OCI-LY3 (cell line): ENCODE data around the gene METAP1.

Source experiments
- H2AFZ ChIP-seq: fragments of 200-600, 300-600 bp; shearing (Covaris generic); 2 replicates; pipeline ENCODE4 v1.6.0; 2014; ENCODE audit warnings: antibody characterized with exemption, low read depth, low read length
- H3K27ac ChIP-seq: fragments of 200-600, 300-600 bp; sonication (generic); 2 replicates; pipeline ENCODE4 v1.5.1; 2014; ENCODE audit warnings: mild to moderate bottlenecking, low read length, moderate library complexity, mixed read lengths
- H3K27me3 ChIP-seq: fragments of 200-600, 300-600 bp; sonication (generic); 2 replicates; pipeline ENCODE4 v1.6.1; 2014; ENCODE audit warnings: low read depth, low read length, mixed read lengths
- H3K36me3 ChIP-seq: fragments of 200-600, 300-600 bp; sonication (generic); replicated peaks from 2 replicates; pipeline ENCODE3; 2014; ENCODE audit warnings: low read depth, low read length, mixed read lengths
- H3K4me1 ChIP-seq: fragments of 300-600, 200-600 bp; sonication (generic); 2 replicates; pipeline ENCODE4 v1.6.1; 2014; ENCODE audit warnings: low read length, mixed read lengths
- H3K4me2 ChIP-seq: fragments of 200-600, 300-600 bp; sonication (generic); 2 replicates; pipeline ENCODE4 v1.6.1; 2014; ENCODE audit warnings: low read length, mixed read lengths
- H3K4me3 ChIP-seq: fragments of 300-600, 200-600 bp; sonication (generic); 2 replicates; pipeline ENCODE4 v1.5.1; 2014; ENCODE audit warnings: antibody characterized with exemption, mild to moderate bottlenecking, low read length, moderate library complexity
- H3K79me2 ChIP-seq: fragments of 300-600, 200-600 bp; shearing (Covaris generic); 2 replicates; pipeline ENCODE4 v1.6.1; 2014; ENCODE audit warnings: mild to moderate bottlenecking, low read length, mixed read lengths
- H3K9ac ChIP-seq: fragments of 300-600, 200-600 bp; shearing (Covaris generic); 2 replicates; pipeline ENCODE4 v1.6.0; 2014; ENCODE audit warnings: mild to moderate bottlenecking, low read length, moderate library complexity
- H3K9me3 ChIP-seq: fragments of 200-600, 300-600 bp; shearing (Covaris generic); 2 replicates; pipeline ENCODE4 v1.6.1; 2014; ENCODE audit warnings: low read length, mixed read lengths; ENCODE audit not compliant: insufficient read depth
- H4K20me1 ChIP-seq: fragments of 200-600, 300-600 bp; sonication (generic); 2 replicates; pipeline ENCODE4 v1.6.1; 2016; ENCODE audit warnings: low read length, mixed read lengths; ENCODE audit not compliant: insufficient read depth
- EZH2phosphoT487 ChIP-seq: fragments of 200-600 bp; shearing (Covaris generic); IDR thresholded peaks from 2 replicates; pipeline ENCODE4 v1.6.1; 2018; ENCODE audit warnings: antibody characterized with exemption, mixed run types, low read depth
- TF ChIP-seq, protein P1 (sequence below): fragments of 200-600, 300-600 bp; sonication (generic); IDR thresholded peaks from 2 replicates; pipeline ENCODE4 v1.5.1; 2014; ENCODE audit warnings: antibody characterized with exemption, low read length, low read depth

The METAP1 gene

GRCh38 chr4:99033956-99034355, 38.4 kb downstream of the METAP1 start:
- 0 out of 2 replicates have a peak, but pooled peaks cover 4% of the 10 kb centered on the region for H3K9me3 ChIP-seq

GRCh38 chr4:99038213-99038612, 42.7 kb downstream of the METAP1 start:
- Histone ChIP-seq H2AFZ (no peak overlapping the region), H4K20me1 (no peaks in the 10 kb centered on the region), H3K36me3 (peaks cover 31% of the 10 kb centered on the region), H3K4me3 (no peak overlapping the region), H3K9me3 (0 out of 2 replicates have a peak, but pooled peaks cover 4% of the 10 kb centered on the region), H3K79me2 (peaks cover 6% of the 10 kb centered on the region), H3K4me1 (no peaks in the 10 kb centered on the region), H3K9ac (no peak overlapping the region), H3K27ac (no peak overlapping the region), H3K4me2 (no peak overlapping the region), H3K27me3 (no peaks in the 10 kb centered on the region)
- TF ChIP-seq, protein P1, sequence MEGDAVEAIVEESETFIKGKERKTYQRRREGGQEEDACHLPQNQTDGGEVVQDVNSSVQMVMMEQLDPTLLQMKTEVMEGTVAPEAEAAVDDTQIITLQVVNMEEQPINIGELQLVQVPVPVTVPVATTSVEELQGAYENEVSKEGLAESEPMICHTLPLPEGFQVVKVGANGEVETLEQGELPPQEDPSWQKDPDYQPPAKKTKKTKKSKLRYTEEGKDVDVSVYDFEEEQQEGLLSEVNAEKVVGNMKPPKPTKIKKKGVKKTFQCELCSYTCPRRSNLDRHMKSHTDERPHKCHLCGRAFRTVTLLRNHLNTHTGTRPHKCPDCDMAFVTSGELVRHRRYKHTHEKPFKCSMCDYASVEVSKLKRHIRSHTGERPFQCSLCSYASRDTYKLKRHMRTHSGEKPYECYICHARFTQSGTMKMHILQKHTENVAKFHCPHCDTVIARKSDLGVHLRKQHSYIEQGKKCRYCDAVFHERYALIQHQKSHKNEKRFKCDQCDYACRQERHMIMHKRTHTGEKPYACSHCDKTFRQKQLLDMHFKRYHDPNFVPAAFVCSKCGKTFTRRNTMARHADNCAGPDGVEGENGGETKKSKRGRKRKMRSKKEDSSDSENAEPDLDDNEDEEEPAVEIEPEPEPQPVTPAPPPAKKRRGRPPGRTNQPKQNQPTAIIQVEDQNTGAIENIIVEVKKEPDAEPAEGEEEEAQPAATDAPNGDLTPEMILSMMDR: no peak
- no peak for TF ChIP-seq EZH2phosphoT487

More at GRCh38 chr4:99033956-99034355, 38.4 kb downstream of the METAP1 start:
- Histone ChIP-seq H3K36me3 (peaks cover 42% of the 10 kb centered on the region), H3K27me3 (no peaks in the 10 kb centered on the region), H3K9ac (no peak overlapping the region), H2AFZ (no peak overlapping the region), H3K4me2 (no peak overlapping the region), H3K4me3 (no peak overlapping the region), H4K20me1 (peaks cover 11% of the 10 kb centered on the region; the same call in 1 of the 2 replicates), H3K79me2 (peaks cover 24% of the 10 kb centered on the region), H3K4me1 (no peaks in the 10 kb centered on the region; the same call in 1 of the 2 replicates), H3K27ac (no peak overlapping the region)
- TF ChIP-seq EZH2phosphoT487: no peak
- TF ChIP-seq, protein P1: no peak

DNA sequence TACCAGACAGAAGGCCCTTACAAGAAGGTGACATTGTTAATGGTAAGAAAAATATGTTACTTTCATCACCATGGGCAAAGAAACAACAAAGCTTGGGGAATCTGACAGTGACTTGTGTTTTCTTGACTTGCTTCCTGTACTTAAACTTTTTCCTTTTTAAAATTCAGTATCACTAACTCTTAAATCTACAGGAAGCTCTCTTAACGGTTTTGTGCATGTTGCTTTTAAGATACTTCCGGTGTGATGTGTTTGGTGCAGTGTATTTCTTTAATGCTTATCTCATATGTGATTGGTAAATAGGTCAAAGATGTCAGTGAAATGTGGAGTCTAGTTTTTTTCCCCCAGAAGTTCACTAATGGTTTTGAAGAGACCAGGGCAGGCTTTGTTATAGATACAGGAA, 47.8 kb downstream of the METAP1 start:
- H3K9me3 ChIP-seq: 0 out of 2 replicates have a peak, but pooled peaks cover under 1% of the 10 kb centered on the region
- peaks cover 17% of the 10 kb centered on the region for H3K36me3 ChIP-seq
- H3K4me1 ChIP-seq: no peaks in the 10 kb centered on the region
- H3K9ac ChIP-seq: no peak overlapping the region
- no peaks in the 10 kb centered on the region for H3K79me2 ChIP-seq
- H4K20me1 ChIP-seq: no peaks in the 10 kb centered on the region
- H3K4me3 ChIP-seq: no peak overlapping the region
- no peak overlapping the region for H3K27ac ChIP-seq
- no peak overlapping the region for H3K4me2 ChIP-seq
- no peaks in the 10 kb centered on the region for H3K27me3 ChIP-seq
- TF ChIP-seq, protein P1: no peak
- TF ChIP-seq EZH2phosphoT487: no peak
- H2AFZ ChIP-seq: no peak overlapping the region

- H4K20me1 ChIP-seq: no peaks in the 10 kb centered on the region
- no peaks in the 10 kb centered on the region for H3K4me1 ChIP-seq
- H3K4me3 ChIP-seq: no peak overlapping the region
- TF ChIP-seq, protein P1: no peak
- TF ChIP-seq EZH2phosphoT487: no peak
- no peak overlapping the region for H2AFZ ChIP-seq
- no peaks in the 10 kb centered on the region for H3K27me3 ChIP-seq
- no peak overlapping the region for H3K4me2 ChIP-seq
- no peaks in the 10 kb centered on the region for H3K9me3 ChIP-seq
- no peaks in the 10 kb centered on the region for H3K79me2 ChIP-seq
- peaks cover 31% of the 10 kb centered on the region for H3K36me3 ChIP-seq
- no peak overlapping the region for H3K9ac ChIP-seq
- no peak overlapping the region for H3K27ac ChIP-seq
Measured at GRCh38 chr4:99047710-99048109, 52.2 kb downstream of the METAP1 start.
